Heart left ventricle (tissue), 13 donors: Measurements from ENCODE around the gene PCDHB8.
"Not testable (repeated sequence)": the region's sequence is repeated elsewhere in the genome, so short reads cannot be mapped to it uniquely, and the experiment has no call there.

Experiments
- POLR2A ChIP-seq, 2 donors: fragments of 450-650 bp; IDR thresholded peaks; one replicate each; pipeline ENCODE4 v1.6.1; 2017; ENCODE audit warnings: antibody characterized with exemption in 2 of 2, mild to moderate bottlenecking in 2 of 2, moderate library complexity in 2 of 2
- TF ChIP-seq, protein P1 (sequence below), 12 donors: fragments of 200-600 bp; sonication (generic) in 4 of 12; IDR thresholded peaks; one replicate each; pipeline versions ENCODE4 v1.5.0 to v1.8.0; 2018 to 2022; ENCODE audit warnings: antibody characterized with exemption in 12 of 12, mild to moderate bottlenecking in 5 of 12
- donor health status: ischemic (EF 13 %, LVEDD 7.1; RV severe dilation, severe dysfunction).
- donor health status: DM: no; HTN: yes; CAD: no.
- donor health status: DM: no; HTN: no; CAD: no.
- donor health status: ischemic (EF 25% LVEDD 6.9; RV normal size, moderate dysfunction).
- donor health status: ischemic (EF 25% LVEDD 5.7; RV mildly dilated, moderate dysfunction).
- donor health status: ischemic (EF 35%, LVEDD 5.7; RV mildly dilated, moderate dysfunction).
- donor health status: nonischemic (EF 11% LVEDD 7.7; RV severe dilation, severe dysfunction).
- donor health status: DM: yes; HTN: yes; CAD: no.
- donor health status: PGD.
- donor health status: ischemic (EF 29% LVEDD 5.4; RV normal size, mild dysfunction).
- donor health status: nonischemic (EF 23%, LVEDD 6.1; RV moderate dilation, normal function).

DNA sequence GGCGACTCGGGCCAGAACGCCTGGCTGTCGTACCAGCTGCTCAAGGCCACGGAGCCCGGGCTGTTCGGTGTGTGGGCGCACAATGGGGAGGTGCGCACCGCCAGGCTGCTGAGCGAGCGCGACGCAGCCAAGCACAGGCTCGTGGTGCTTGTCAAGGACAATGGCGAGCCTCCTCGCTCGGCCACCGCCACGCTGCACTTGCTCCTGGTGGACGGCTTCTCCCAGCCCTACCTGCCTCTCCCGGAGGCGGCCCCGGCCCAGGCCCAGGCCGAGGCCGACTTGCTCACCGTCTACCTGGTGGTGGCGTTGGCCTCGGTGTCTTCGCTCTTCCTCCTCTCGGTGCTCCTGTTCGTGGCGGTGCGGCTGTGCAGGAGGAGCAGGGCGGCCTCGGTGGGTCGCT is 16.7 kb downstream of the PCDHB8 start:
- TF ChIP-seq, protein P1, sequence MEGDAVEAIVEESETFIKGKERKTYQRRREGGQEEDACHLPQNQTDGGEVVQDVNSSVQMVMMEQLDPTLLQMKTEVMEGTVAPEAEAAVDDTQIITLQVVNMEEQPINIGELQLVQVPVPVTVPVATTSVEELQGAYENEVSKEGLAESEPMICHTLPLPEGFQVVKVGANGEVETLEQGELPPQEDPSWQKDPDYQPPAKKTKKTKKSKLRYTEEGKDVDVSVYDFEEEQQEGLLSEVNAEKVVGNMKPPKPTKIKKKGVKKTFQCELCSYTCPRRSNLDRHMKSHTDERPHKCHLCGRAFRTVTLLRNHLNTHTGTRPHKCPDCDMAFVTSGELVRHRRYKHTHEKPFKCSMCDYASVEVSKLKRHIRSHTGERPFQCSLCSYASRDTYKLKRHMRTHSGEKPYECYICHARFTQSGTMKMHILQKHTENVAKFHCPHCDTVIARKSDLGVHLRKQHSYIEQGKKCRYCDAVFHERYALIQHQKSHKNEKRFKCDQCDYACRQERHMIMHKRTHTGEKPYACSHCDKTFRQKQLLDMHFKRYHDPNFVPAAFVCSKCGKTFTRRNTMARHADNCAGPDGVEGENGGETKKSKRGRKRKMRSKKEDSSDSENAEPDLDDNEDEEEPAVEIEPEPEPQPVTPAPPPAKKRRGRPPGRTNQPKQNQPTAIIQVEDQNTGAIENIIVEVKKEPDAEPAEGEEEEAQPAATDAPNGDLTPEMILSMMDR (IDR thresholded peaks at IDR 0.05) = not testable (repeated sequence)
- TF ChIP-seq POLR2A (IDR thresholded peaks at IDR 0.05) = not testable (repeated sequence)
